Measurements from ENCODE around the gene NEDD9. TPM values are rescaled to one million over a fixed set of nuclear protein-coding genes. Genes with fewer than 3 reads are reported as not detected.

Gene NEDD9
- total and polyA plus RNA-seq, 10 of the 15 experiments (the other 5 are each of a cell fraction or from before 2014, with no cell fraction given): 4.9 to 92.6 (median 14.6) TPM

DNA sequence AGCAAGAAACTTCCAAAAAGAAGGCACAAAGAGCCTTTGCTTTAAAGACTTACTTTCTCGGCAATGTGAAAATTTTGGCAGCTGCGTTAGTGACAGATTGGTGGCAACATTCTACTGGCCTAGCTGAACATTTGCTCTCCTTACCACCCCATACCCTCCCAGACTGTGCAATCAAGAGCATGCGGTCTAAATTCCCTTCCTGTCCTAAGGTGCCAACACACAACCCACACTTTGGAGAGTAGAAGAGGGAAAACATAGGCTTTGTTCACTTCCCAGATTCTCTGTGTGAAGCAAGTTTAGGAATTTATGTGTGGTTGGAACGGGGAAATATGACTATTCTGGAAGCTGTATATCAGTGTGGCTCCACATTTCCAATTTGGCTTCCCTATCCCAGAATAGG is 29.8 kb upstream of the NEDD9 start:
- no peak overlapping the region for H3K4me2 ChIP-seq (ENCODE audit: control insufficient read depth, insufficient read depth)
- no peaks in the 10 kb centered on the region; the same call in 1 of the 2 replicates for H3K79me2 ChIP-seq (ENCODE audit: control insufficient read depth, insufficient read depth, low read length)
- no peaks in the 10 kb centered on the region for H4K20me1 ChIP-seq (ENCODE audit: control insufficient read depth, insufficient read depth)
- in situ Hi-C loops (cut with MboI) (no loop called here), intact Hi-C loops (cut with micrococcal nuclease; ENCODE audit: unreplicated experiment) (no loop called here)
- SMC1A ChIA-PET (ENCODE audit: uncharacterized antibody, unreplicated experiment): interaction anchor here (0.7 to 6.6 kb wide), 20 partner anchors 8 to 256 kb away, joined by 3 to 100 read pairs (median 4); partner anchors contain the start of gene NEDD9
- no peak overlapping the region for H3K9ac ChIP-seq (ENCODE audit: control insufficient read depth, insufficient read depth, low read length)
- DNase-seq (ENCODE audit: low read depth, low spot score) (no peak), FAIRE-seq (no peak), ATAC-seq (no peak)
- no peak overlapping the region for H3K27ac ChIP-seq (ENCODE audit: control insufficient read depth, insufficient read depth)
- peaks cover 0 to 26% of the 10 kb centered on the region in 2 experiments; a peak in 2 of 4 replicates for H3K36me3 ChIP-seq (ENCODE audit: control insufficient read depth in 2 of 2, insufficient read depth in 2 of 2, low read length in 1 of 2)
- WGBS (ENCODE audit: insufficient coverage, insufficient replicate concordance, low lambda C conversion rate, missing lambda C conversion rate): 94% methylated on average over 4 of the region's 4 CpGs
- no peak overlapping the region for H2AFZ ChIP-seq (ENCODE audit: control insufficient read depth, low read depth, low read length)
- RAD21 ChIA-PET (ENCODE audit: unreplicated experiment): interaction anchor here (1.1 to 3.2 kb wide), 5 partner anchors 13 to 234 kb away, joined by 3 to 16 read pairs (median 5); no protein-coding TSS in a partner anchor
- peaks cover 15% of the 10 kb centered on the region for H3K4me1 ChIP-seq (ENCODE audit: control insufficient read depth, insufficient read depth, low read length)
- POLR2A ChIA-PET: interaction anchor here (1.0 to 3.2 kb wide), 4 partner anchors 8 to 32 kb away, joined by 3 to 16 read pairs (median 6); no protein-coding TSS in a partner anchor
- BruUV-seq (replicated peaks): no TSS peak
- H3K9me3 ChIP-seq (replicated peaks; ENCODE audit: control insufficient read depth, insufficient read depth, low read length): no peaks in the 10 kb centered on the region
- CTCF ChIA-PET: interaction anchor here (0.8 to 2.6 kb wide), 6 partner anchors 10 to 234 kb away, joined by 3 to 11 read pairs (median 8); no protein-coding TSS in a partner anchor
- no peak overlapping the region for H3K4me3 ChIP-seq
- H3K27me3 ChIP-seq (replicated peaks in 1 of 2; ENCODE audit: control insufficient read depth in 2 of 2, insufficient read depth in 2 of 2, low read length in 1 of 2): no peaks in the 10 kb centered on the region
- TF ChIP-seq, protein P1, sequence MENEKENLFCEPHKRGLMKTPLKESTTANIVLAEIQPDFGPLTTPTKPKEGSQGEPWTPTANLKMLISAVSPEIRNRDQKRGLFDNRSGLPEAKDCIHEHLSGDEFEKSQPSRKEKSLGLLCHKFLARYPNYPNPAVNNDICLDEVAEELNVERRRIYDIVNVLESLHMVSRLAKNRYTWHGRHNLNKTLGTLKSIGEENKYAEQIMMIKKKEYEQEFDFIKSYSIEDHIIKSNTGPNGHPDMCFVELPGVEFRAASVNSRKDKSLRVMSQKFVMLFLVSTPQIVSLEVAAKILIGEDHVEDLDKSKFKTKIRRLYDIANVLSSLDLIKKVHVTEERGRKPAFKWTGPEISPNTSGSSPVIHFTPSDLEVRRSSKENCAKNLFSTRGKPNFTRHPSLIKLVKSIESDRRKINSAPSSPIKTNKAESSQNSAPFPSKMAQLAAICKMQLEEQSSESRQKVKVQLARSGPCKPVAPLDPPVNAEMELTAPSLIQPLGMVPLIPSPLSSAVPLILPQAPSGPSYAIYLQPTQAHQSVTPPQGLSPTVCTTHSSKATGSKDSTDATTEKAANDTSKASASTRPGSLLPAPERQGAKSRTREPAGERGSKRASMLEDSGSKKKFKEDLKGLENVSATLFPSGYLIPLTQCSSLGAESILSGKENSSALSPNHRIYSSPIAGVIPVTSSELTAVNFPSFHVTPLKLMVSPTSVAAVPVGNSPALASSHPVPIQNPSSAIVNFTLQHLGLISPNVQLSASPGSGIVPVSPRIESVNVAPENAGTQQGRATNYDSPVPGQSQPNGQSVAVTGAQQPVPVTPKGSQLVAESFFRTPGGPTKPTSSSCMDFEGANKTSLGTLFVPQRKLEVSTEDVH (IDR thresholded peaks at IDR 0.05; ENCODE audit: low read depth, partially characterized antibody): no peak
- TF ChIP-seq, protein P2, sequence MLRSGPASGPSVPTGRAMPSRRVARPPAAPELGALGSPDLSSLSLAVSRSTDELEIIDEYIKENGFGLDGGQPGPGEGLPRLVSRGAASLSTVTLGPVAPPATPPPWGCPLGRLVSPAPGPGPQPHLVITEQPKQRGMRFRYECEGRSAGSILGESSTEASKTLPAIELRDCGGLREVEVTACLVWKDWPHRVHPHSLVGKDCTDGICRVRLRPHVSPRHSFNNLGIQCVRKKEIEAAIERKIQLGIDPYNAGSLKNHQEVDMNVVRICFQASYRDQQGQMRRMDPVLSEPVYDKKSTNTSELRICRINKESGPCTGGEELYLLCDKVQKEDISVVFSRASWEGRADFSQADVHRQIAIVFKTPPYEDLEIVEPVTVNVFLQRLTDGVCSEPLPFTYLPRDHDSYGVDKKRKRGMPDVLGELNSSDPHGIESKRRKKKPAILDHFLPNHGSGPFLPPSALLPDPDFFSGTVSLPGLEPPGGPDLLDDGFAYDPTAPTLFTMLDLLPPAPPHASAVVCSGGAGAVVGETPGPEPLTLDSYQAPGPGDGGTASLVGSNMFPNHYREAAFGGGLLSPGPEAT (IDR thresholded peaks at IDR 0.05; ENCODE audit: low read depth): no peak
- TF ChIP-seq, protein P3, sequence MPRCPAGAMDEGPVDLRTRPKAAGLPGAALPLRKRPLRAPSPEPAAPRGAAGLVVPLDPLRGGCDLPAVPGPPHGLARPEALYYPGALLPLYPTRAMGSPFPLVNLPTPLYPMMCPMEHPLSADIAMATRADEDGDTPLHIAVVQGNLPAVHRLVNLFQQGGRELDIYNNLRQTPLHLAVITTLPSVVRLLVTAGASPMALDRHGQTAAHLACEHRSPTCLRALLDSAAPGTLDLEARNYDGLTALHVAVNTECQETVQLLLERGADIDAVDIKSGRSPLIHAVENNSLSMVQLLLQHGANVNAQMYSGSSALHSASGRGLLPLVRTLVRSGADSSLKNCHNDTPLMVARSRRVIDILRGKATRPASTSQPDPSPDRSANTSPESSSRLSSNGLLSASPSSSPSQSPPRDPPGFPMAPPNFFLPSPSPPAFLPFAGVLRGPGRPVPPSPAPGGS (IDR thresholded peaks at IDR 0.05; ENCODE audit: borderline replicate concordance, insufficient read depth, low read depth, low read length, poor library complexity, severe bottlenecking): no peak
- TF ChIP-seq PKNOX1 (IDR thresholded peaks at IDR 0.05) (no peak), MAX (IDR thresholded peaks at IDR 0.05; ENCODE audit: low read depth, low read length) (no peak), BACH1 (IDR thresholded peaks at IDR 0.05; ENCODE audit: borderline replicate concordance) (no peak), ZNF207 (IDR thresholded peaks at IDR 0.05; ENCODE audit: borderline replicate concordance) (no peak), BRCA1 (IDR thresholded peaks at IDR 0.05; ENCODE audit: low read depth, low read length) (no peak), ZNF274 (IDR thresholded peaks at IDR 0.05; ENCODE audit: insufficient read depth, insufficient read length) (no peak), RUNX3 (IDR thresholded peaks at IDR 0.05; ENCODE audit: low read length) (no peak), EZH2 (IDR thresholded peaks at IDR 0.05; ENCODE audit: borderline replicate concordance, control insufficient read depth, low read depth, low read length) (no peak)
- TF ChIP-seq, protein P4, sequence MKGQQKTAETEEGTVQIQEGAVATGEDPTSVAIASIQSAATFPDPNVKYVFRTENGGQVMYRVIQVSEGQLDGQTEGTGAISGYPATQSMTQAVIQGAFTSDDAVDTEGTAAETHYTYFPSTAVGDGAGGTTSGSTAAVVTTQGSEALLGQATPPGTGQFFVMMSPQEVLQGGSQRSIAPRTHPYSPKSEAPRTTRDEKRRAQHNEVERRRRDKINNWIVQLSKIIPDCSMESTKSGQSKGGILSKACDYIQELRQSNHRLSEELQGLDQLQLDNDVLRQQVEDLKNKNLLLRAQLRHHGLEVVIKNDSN (IDR thresholded peaks at IDR 0.05; ENCODE audit: borderline replicate concordance, extremely low read length, insufficient read depth, low read depth, low read length): no peak

All from GM12878 (cell line).